ENCODE results near the gene CWH43. TPM values are rescaled to one million over a fixed set of nuclear protein-coding genes. Genes with fewer than 3 reads are reported as not detected.

Gene CWH43
- polyA plus RNA-seq, 1 of the 3 experiments (the other 2 are of a cell fraction): not detected

- Histone ChIP-seq H3K9me3 (no peaks in the 10 kb centered on the region), H3K9ac (no peak overlapping the region), H3K36me3 (replicated peaks in 1 of 2; ENCODE audit: control insufficient read depth in 1 of 2, insufficient read depth in 2 of 2, low read length in 1 of 2) (no peaks in the 10 kb centered on the region), H3K4me1 (ENCODE audit: control insufficient read depth in 1 of 2, insufficient read depth in 2 of 2, low read depth in 1 of 2, low read length in 1 of 2) (no peaks in the 10 kb centered on the region; a peak in 1 of 4 replicates), H3K79me2 (ENCODE audit: insufficient read depth) (no peaks in the 10 kb centered on the region), H3K9me2 (no peaks in the 10 kb centered on the region), H3K4me3 (ENCODE audit: low read depth in 2 of 2, low read length in 1 of 2) (no peak overlapping the region), H3K27ac (ENCODE audit: low read depth in 2 of 2, low read length in 1 of 2) (no peak overlapping the region), H3K27me3 (ENCODE audit: insufficient read depth) (peaks cover 4% of the 10 kb centered on the region; the same call in 1 of the 2 replicates), H3F3A (replicated peaks; ENCODE audit: insufficient read depth) (peaks cover 6% of the 10 kb centered on the region), H2AFZ (ENCODE audit: low read depth) (no peak overlapping the region), H4K20me1 (ENCODE audit: insufficient read depth) (no peaks in the 10 kb centered on the region), H3K4me2 (no peak overlapping the region)
- POLR2A ChIA-PET: interaction anchor here (0.6 kb wide), 1 partner anchor 38 kb away, joined by 8 read pairs; no protein-coding TSS in a partner anchor
- DNase-seq: no peak
- WGBS (ENCODE audit: low lambda C conversion rate): 18% methylated on average over 2 of the region's 2 CpGs
- CTCF ChIA-PET: interaction anchor here (0.7 to 1.0 kb wide), 4 partner anchors 11 to 396 kb away, joined by 3 to 4 read pairs (median 3); no protein-coding TSS in a partner anchor
- TF ChIP-seq FOSL2 (IDR thresholded peaks at IDR 0.05; ENCODE audit: borderline replicate concordance, low read depth) (no peak), SIN3A (IDR thresholded peaks at IDR 0.05; ENCODE audit: borderline replicate concordance, low read depth, low read length) (no peak), TCF12 (IDR thresholded peaks at IDR 0.05) (no peak)
- TF ChIP-seq, protein P1, sequence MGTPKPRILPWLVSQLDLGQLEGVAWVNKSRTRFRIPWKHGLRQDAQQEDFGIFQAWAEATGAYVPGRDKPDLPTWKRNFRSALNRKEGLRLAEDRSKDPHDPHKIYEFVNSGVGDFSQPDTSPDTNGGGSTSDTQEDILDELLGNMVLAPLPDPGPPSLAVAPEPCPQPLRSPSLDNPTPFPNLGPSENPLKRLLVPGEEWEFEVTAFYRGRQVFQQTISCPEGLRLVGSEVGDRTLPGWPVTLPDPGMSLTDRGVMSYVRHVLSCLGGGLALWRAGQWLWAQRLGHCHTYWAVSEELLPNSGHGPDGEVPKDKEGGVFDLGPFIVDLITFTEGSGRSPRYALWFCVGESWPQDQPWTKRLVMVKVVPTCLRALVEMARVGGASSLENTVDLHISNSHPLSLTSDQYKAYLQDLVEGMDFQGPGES (IDR thresholded peaks at IDR 0.05; ENCODE audit: low read depth, low read length): no peak
- TF ChIP-seq, protein P2, sequence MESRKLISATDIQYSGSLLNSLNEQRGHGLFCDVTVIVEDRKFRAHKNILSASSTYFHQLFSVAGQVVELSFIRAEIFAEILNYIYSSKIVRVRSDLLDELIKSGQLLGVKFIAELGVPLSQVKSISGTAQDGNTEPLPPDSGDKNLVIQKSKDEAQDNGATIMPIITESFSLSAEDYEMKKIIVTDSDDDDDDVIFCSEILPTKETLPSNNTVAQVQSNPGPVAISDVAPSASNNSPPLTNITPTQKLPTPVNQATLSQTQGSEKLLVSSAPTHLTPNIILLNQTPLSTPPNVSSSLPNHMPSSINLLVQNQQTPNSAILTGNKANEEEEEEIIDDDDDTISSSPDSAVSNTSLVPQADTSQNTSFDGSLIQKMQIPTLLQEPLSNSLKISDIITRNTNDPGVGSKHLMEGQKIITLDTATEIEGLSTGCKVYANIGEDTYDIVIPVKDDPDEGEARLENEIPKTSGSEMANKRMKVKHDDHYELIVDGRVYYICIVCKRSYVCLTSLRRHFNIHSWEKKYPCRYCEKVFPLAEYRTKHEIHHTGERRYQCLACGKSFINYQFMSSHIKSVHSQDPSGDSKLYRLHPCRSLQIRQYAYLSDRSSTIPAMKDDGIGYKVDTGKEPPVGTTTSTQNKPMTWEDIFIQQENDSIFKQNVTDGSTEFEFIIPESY (IDR thresholded peaks at IDR 0.05; ENCODE audit: borderline replicate concordance, low read depth): no peak
Observed at GRCh38 chr4:48974979-48975640, 11.0 kb upstream of the CWH43 start.

DNA sequence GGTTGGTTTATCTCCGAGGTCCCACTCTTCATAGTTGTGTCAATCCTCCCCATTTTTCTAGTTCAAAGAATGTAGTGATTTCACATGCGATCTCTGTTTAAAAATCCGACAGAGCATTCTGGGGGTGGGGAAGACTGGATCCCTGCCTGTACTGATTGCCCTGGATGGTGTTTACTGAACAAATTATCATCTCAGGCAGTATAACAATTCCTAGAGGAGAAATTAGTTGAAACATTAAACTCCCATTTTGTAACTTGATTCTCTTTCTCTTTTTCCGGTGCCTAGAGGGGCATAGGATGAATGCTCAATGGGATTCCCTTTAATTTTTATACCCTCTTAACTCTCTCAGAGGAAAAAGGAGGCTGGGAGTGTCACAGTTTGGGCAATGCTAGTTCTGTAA lies 10.0 kb upstream of the CWH43 start:
- Histone ChIP-seq H3K27me3 (ENCODE audit: insufficient read depth) (peaks cover 4% of the 10 kb centered on the region; the same call in 1 of the 2 replicates), H3K9ac (no peak overlapping the region), H3F3A (replicated peaks; ENCODE audit: insufficient read depth) (peaks cover 6% of the 10 kb centered on the region), H3K79me2 (ENCODE audit: insufficient read depth) (no peaks in the 10 kb centered on the region), H3K9me3 (no peaks in the 10 kb centered on the region), H4K20me1 (ENCODE audit: insufficient read depth) (no peaks in the 10 kb centered on the region), H3K36me3 (replicated peaks in 1 of 2; ENCODE audit: control insufficient read depth in 1 of 2, insufficient read depth in 2 of 2, low read length in 1 of 2) (no peaks in the 10 kb centered on the region), H3K27ac (ENCODE audit: low read depth in 2 of 2, low read length in 1 of 2) (no peak overlapping the region), H3K9me2 (no peaks in the 10 kb centered on the region), H3K4me3 (ENCODE audit: low read depth in 2 of 2, low read length in 1 of 2) (no peak overlapping the region), H3K4me1 (ENCODE audit: control insufficient read depth in 1 of 2, insufficient read depth in 2 of 2, low read depth in 1 of 2, low read length in 1 of 2) (no peaks in the 10 kb centered on the region; a peak in 1 of 4 replicates), H3K4me2 (no peak overlapping the region), H2AFZ (ENCODE audit: low read depth) (no peak overlapping the region)
- TF ChIP-seq FOXM1 (IDR thresholded peaks at IDR 0.05; ENCODE audit: low read depth) (no peak), TCF12 (IDR thresholded peaks at IDR 0.05) (no peak), MEF2A (IDR thresholded peaks at IDR 0.05; ENCODE audit: borderline replicate concordance, low read depth) (no peak), RXRA (IDR thresholded peaks at IDR 0.05; ENCODE audit: borderline replicate concordance, low read depth) (no peak), EP300 (IDR thresholded peaks at IDR 0.05; ENCODE audit: borderline replicate concordance in 1 of 2, low read depth in 1 of 2, low read length in 1 of 2) (no peak)
- TF ChIP-seq, protein P2 (IDR thresholded peaks at IDR 0.05; ENCODE audit: borderline replicate concordance, low read depth): no peak
- POLR2A ChIA-PET: no interaction called here
- CTCF ChIA-PET: interaction anchor here (0.7 to 1.0 kb wide), 3 partner anchors 12 to 13 kb away, joined by 3 read pairs; no protein-coding TSS in a partner anchor
- WGBS (ENCODE audit: low lambda C conversion rate): 41% methylated on average over 4 of the region's 4 CpGs
- no peak for DNase-seq
